SK-N-MC (cell line): ENCODE results near the gene RSPO1.

Experiments
- EZH2 ChIP-seq: fragments of 200-600 bp; sonication (generic); IDR thresholded peaks from one replicate; pipeline ENCODE4 v1.6.1; 2017; ENCODE audit warnings: antibody characterized with exemption
- POLR2AphosphoS5 ChIP-seq: IDR thresholded peaks from 2 replicates; pipeline ENCODE4 v1.6.1; 2012; ENCODE audit warnings: mild to moderate bottlenecking, low read depth, low read length, borderline replicate concordance

DNA sequence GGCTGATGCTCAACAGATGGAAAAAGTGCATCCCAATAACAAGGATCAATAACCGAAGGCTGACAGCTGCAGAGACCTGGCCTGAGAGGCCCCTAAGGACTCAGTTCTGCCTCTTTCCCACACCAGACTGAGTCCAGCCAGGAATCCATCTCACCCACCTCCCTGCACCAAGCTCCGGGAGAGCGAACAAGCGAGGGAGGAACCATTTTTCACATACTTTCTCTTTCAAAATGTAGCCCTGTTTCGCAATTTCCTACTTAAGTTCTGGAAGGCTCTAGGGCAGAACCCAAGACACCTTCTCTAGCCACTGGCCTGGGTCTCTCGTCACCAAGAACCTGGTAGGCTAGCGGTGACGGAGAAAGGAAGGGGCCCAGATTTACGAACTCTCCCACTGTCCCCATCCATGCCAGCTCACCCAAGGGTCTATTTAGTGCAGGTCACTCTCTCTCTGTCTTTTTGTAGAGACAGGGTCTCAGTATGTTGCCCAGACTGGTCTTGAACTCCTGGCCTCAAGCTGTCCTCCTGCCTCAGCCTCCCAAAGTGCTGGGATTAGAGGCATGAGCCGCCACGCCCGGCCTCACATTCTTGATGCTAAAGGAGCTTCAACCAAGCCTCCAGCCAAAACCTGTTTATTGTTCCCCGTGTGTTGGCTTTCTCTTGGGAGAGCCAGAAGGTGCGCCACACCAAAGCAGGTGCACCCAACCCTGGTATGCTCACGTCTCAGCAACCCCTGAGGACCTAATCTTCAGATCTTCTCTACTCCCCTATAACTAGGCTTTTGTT is 28.0 kb downstream of the RSPO1 start:
- TF ChIP-seq EZH2 (no peak), POLR2AphosphoS5 (no peak)
